Heart left ventricle (tissue), 16 donors: ENCODE measurements around the gene ZDHHC18. TPM values are rescaled to one million over a fixed set of nuclear protein-coding genes. Genes with fewer than 3 reads are reported as not detected.
"Not testable (repeated sequence)": the region's sequence is repeated elsewhere in the genome, so short reads cannot be mapped to it uniquely, and the experiment has no call there.

Experiments
- ATAC-seq, 4 donors: fragments of 200-7000 bp; cut with Tn5 transposase; one replicate each; pipeline ENCODE4 v1.9.1; 2020 to 2022; ENCODE audit warnings: moderate library complexity in 4 of 4, mild to moderate bottlenecking in 3 of 4, moderate number of reproducible peaks in 1 of 4
- DNase-seq, 5 donors: peaks; one replicate each; pipeline ENCODE4 v3.0.0-alpha.2; 2020
- H3K27ac ChIP-seq, 12 donors: fragments of 200-600 bp; sonication (generic) in 4 of 12; one replicate each; pipeline versions ENCODE4 v1.5.0 to v1.8.0; 2016 to 2022; ENCODE audit warnings: mild to moderate bottlenecking in 2 of 12
- H3K27me3 ChIP-seq, 9 donors: fragments of 200-600 bp; sonication (generic) in 2 of 9; one replicate each; pipeline versions ENCODE4 v1.5.1 to v1.8.0; 2016 to 2022; ENCODE audit warnings: mild to moderate bottlenecking in 3 of 9
- H3K36me3 ChIP-seq, 9 donors: fragments of 200-600 bp; sonication (generic) in 2 of 9; one replicate each; pipeline versions ENCODE4 v1.5.0 to v1.8.0; 2018 to 2022; ENCODE audit warnings: mild to moderate bottlenecking in 2 of 9
- H3K4me1 ChIP-seq, 12 donors: fragments of 200-600 bp; sonication (generic) in 4 of 12; one replicate each; pipeline versions ENCODE4 v1.5.0 to v1.8.0; 2016 to 2022; ENCODE audit warnings: mild to moderate bottlenecking in 3 of 12
- H3K4me3 ChIP-seq, 12 donors: fragments of 200-600 bp; sonication (generic) in 4 of 12; one replicate each; pipeline versions ENCODE4 v1.5.0 to v1.8.0; 2017 to 2022; ENCODE audit warnings: mild to moderate bottlenecking in 9 of 12, moderate library complexity in 4 of 12
- H3K9me3 ChIP-seq, 12 donors: fragments of 200-600 bp; sonication (generic) in 4 of 12; one replicate each; pipeline versions ENCODE4 v1.5.0 to v1.8.0; 2016 to 2022; ENCODE audit warnings: mild to moderate bottlenecking in 1 of 12
- POLR2A ChIP-seq, 2 donors: fragments of 450-650 bp; IDR thresholded peaks; one replicate each; pipeline ENCODE4 v1.6.1; 2017; ENCODE audit warnings: antibody characterized with exemption in 2 of 2, mild to moderate bottlenecking in 2 of 2, moderate library complexity in 2 of 2
- WGBS, 4 donors: extraction: QIAGEN DNeasy Blood & Tissue Kit in 2 of 4; methylation state at CpG; one replicate each; pipeline versions ENCODE4 v1.1.5 to v1.1.7; 2013 to 2018; 5-methylcytosine and 5-hydroxymethylcytosine counted together
- intact Hi-C, 10 donors: fragments of 100-400 bp; cut with DNase I; formaldehyde crosslinking; loops; one replicate each; pipeline versions ENCODE4 v1.11.1 to v1.14.2; 2022
- polyA plus RNA-seq, 2 donors: library from polyadenylated mRNA; stranded (reverse); fragments of 200-250 nt; gene quantifications; one replicate each; pipeline ENCODE4 v1.2.3, GENCODE V29; 2013
- total RNA-seq, 9 donors: library from RNA; depleted of rRNA in 2 of 9; stranded (reverse); fragments of >200 nt in 2 of 9; fragmentation: NEBNext Ultra II Directional in 3 of 9; extraction: Animal tissue kit (Norgen Biotek cat#: 25700) in 3 of 9; gene quantifications; one replicate each; pipeline versions ENCODE4 v1.1.0 to v1.2.4, GENCODE V29; 2016 to 2023
- TF ChIP-seq, protein P1 (sequence below), 12 donors: fragments of 200-600 bp; sonication (generic) in 4 of 12; IDR thresholded peaks; one replicate each; pipeline versions ENCODE4 v1.5.0 to v1.8.0; 2018 to 2022; ENCODE audit warnings: antibody characterized with exemption in 12 of 12, mild to moderate bottlenecking in 5 of 12
- donor health status: ischemic (EF 13 %, LVEDD 7.1; RV severe dilation, severe dysfunction).
- donor health status: healthy with polysubstance abuse.
- donor health status: DM: no; HTN: yes; CAD: no.
- donor health status: DM: no; HTN: no; CAD: no.
- donor health status: ischemic (EF 25% LVEDD 6.9; RV normal size, moderate dysfunction).
- donor health status: ischemic (EF 25% LVEDD 5.7; RV mildly dilated, moderate dysfunction).
- donor health status: healthy.
- donor health status: DM: yes; HTN: yes; CAD: no.
- donor health status: ischemic (EF 35%, LVEDD 5.7; RV mildly dilated, moderate dysfunction).
- donor health status: nonischemic (EF 11% LVEDD 7.7; RV severe dilation, severe dysfunction).
- donor health status: DM: yes; HTN: yes; CAD: no.
- donor health status: PGD.
- donor health status: ischemic (EF 29% LVEDD 5.4; RV normal size, mild dysfunction).
- donor health status: nonischemic (EF 23%, LVEDD 6.1; RV moderate dilation, normal function).

ZDHHC18 gene
- total and polyA plus RNA-seq, 11 donors, result 8.7 to 22.5 (median 12.2) TPM

DNA sequence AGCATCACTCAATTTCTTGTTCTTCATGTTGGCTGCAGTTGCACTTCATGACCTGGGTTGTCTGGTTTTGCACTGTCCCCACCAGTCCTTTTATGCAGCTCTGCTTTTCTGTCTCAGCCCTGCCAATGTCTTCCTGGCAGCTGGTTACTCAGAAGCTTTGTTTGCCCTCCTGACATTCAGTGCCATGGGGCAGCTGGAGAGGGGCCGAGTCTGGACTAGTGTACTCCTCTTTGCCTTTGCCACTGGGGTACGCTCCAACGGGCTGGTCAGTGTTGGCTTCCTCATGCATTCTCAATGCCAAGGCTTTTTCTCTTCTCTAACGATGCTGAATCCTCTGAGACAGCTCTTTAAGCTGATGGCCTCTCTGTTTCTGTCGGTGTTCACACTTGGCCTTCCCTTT lies 32.1 kb upstream of the ZDHHC18 start:
- DNase-seq, result no peak
- ATAC-seq, result no peak
- H3K9me3 ChIP-seq, result no peaks in the 10 kb centered on the region
- peaks cover 0 to 30% (median 15%) of the 10 kb centered on the region in 9 donors for H3K36me3 ChIP-seq
- no peak overlapping the region for H3K27ac ChIP-seq
- no peak overlapping the region for H3K4me3 ChIP-seq
- intact Hi-C loops, result loop anchor here in 2 of 10 donors (5.0 to 10.0 kb wide), 2 partner anchors 290 to 292 kb away; no protein-coding TSS in a partner anchor
- peaks cover 0 to 53% (median 47%) of the 10 kb centered on the region in 12 donors for H3K4me1 ChIP-seq
- no peak for TF ChIP-seq POLR2A (IDR thresholded peaks at IDR 0.05)
- TF ChIP-seq, protein P1, sequence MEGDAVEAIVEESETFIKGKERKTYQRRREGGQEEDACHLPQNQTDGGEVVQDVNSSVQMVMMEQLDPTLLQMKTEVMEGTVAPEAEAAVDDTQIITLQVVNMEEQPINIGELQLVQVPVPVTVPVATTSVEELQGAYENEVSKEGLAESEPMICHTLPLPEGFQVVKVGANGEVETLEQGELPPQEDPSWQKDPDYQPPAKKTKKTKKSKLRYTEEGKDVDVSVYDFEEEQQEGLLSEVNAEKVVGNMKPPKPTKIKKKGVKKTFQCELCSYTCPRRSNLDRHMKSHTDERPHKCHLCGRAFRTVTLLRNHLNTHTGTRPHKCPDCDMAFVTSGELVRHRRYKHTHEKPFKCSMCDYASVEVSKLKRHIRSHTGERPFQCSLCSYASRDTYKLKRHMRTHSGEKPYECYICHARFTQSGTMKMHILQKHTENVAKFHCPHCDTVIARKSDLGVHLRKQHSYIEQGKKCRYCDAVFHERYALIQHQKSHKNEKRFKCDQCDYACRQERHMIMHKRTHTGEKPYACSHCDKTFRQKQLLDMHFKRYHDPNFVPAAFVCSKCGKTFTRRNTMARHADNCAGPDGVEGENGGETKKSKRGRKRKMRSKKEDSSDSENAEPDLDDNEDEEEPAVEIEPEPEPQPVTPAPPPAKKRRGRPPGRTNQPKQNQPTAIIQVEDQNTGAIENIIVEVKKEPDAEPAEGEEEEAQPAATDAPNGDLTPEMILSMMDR (IDR thresholded peaks at IDR 0.05), result no peak
- no peaks in the 10 kb centered on the region for H3K27me3 ChIP-seq
- 89 to 95% (median 90%) methylated on average over 5 of the region's 5 CpGs for WGBS, 4 donors

DNA sequence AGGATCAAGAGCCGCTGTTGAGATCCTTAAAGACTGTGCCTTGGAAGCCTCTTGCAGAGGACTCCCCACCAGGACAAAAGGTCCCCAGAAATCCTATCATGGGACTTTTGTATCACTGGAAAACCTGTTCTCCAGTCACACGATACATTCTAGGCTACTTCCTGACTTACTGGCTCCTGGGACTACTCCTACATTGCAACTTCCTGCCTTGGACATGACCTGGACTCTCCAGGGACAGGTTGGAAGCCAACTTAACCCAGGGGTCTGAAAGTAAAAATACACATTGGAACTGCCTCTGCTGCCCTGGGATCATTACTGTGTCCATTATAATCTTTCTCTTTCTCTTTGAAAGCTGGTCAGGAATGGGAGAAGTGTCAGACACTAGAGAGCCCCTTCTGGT lies 28.9 kb upstream of the ZDHHC18 start:
- Histone ChIP-seq H3K4me3 (peak overlapping the region in 5 of 12 donors; percentile 3 to 27 (median 8)), H3K27ac (peak overlapping the region; percentile 43 to 93 (median 80)), H3K9me3 (no peaks in the 10 kb centered on the region), H3K4me1 (peaks cover 0 to 58% (median 48%) of the 10 kb centered on the region in 12 donors), H3K27me3 (no peaks in the 10 kb centered on the region), H3K36me3 (peaks cover 0 to 29% (median 15%) of the 10 kb centered on the region in 9 donors)
- WGBS, 4 donors, result 51 to 62% (median 56%) methylated on average over 2 of the region's 2 CpGs
- no peak for TF ChIP-seq POLR2A (IDR thresholded peaks at IDR 0.05)
- TF ChIP-seq, protein P1 (IDR thresholded peaks at IDR 0.05), result no peak
- peak in 4 of 5 donors; percentile 45 to 52 (median 48) for DNase-seq
- peak; percentile 12 to 64 (median 25) for ATAC-seq
- intact Hi-C loops, result loop anchor here in 1 of 10 donors (10.0 kb wide), 1 partner anchor 293 kb away; no protein-coding TSS in a partner anchor

GRCh38 chr1:26799479-26800142 lies 26.9 kb upstream of the ZDHHC18 start:
- Histone ChIP-seq H3K36me3 (peaks cover 0 to 16% (median 7%) of the 10 kb centered on the region in 9 donors), H3K27ac (peak overlapping the region; percentile 76 to 93 (median 84)), H3K4me3 (peak overlapping the region in 5 of 12 donors; percentile 0 to 17 (median 9)), H3K27me3 (no peaks in the 10 kb centered on the region), H3K4me1 (peaks cover 0 to 58% (median 48%) of the 10 kb centered on the region in 12 donors), H3K9me3 (no peaks in the 10 kb centered on the region)
- TF ChIP-seq, protein P1 (IDR thresholded peaks at IDR 0.05), result no peak
- no peak for TF ChIP-seq POLR2A (IDR thresholded peaks at IDR 0.05)
- WGBS, 4 donors, result 10 to 20% (median 14%) methylated on average over 5 of the region's 5 CpGs
- DNase-seq (peak; percentile 69 to 89 (median 79)), ATAC-seq (peak; percentile 89 to 95 (median 92))
- intact Hi-C loops, result loop anchor here in 1 of 10 donors (10.0 kb wide), 1 partner anchor 295 kb away; no protein-coding TSS in a partner anchor

- H3K4me1 ChIP-seq, result peaks cover 0 to 35% (median 26%) of the 10 kb centered on the region in 12 donors
- ATAC-seq, H3K36me3 ChIP-seq, H3K27me3 ChIP-seq, DNase-seq, intact Hi-C loops, H3K4me3 ChIP-seq, H3K27ac ChIP-seq, H3K9me3 ChIP-seq: not testable (repeated sequence)
- WGBS, 4 donors, result 96 to 97% (median 96%) methylated on average over 23 to 30 of the region's 36 CpGs; no CpG with 5 or more reads in 1 of the 4 donors
These were observed 22.6 kb upstream of the ZDHHC18 start for GRCh38 chr1:26803932-26804331.
